Measurements from ENCODE around the gene CUL4B. TPM values are rescaled to one million over a fixed set of nuclear protein-coding genes. Genes with fewer than 3 reads are reported as not detected.
"Not testable (repeated sequence)": the region's sequence is repeated elsewhere in the genome, so short reads cannot be mapped to it uniquely, and the experiment has no call there.

CUL4B gene
- 8.9 TPM for polyA plus RNA-seq (2012; ENCODE audit: insufficient read depth, insufficient read length, low read depth)

GRCh38 chrX:120560842-120561633 is at the start of gene CUL4B:
Gene CUL4B (minus strand): TSS chrX:120560962. CDS start chrX:120560638, 324 bp downstream.
- no peaks in the 10 kb centered on the region for H3K36me3 ChIP-seq
- H3K4me3 ChIP-seq (ENCODE audit: low read depth, low read length) = peak within 1 kb of the TSS; percentile 84
- no peaks in the 10 kb centered on the region for H3K4me1 ChIP-seq
- no peak for TF ChIP-seq CTCF (IDR thresholded peaks at IDR 0.05; ENCODE audit: low read depth, low read length)
- DNase-seq = peak; percentile 90
- no peaks in the 10 kb centered on the region for H3K9me3 ChIP-seq
- H3K27me3 ChIP-seq = no peaks in the 10 kb centered on the region

GRCh38 chrX:120604361-120604782 is 43.6 kb upstream of the CUL4B start:
- Histone ChIP-seq H3K4me1 (no peaks in the 10 kb centered on the region), H3K4me3 (ENCODE audit: low read depth, low read length) (peak overlapping the region; percentile 76)
- peak; percentile 19 for DNase-seq

GRCh38 chrX:120603707-120604360 is 43.1 kb upstream of the CUL4B start, which contains the start of gene MCTS1:
Gene MCTS1 (plus strand): TSS chrX:120604101. CDS start chrX:120604237, 136 bp downstream.
- DNase-seq = peak; percentile 84
- H3K9me3 ChIP-seq = no peaks in the 10 kb centered on the region
- H3K27me3 ChIP-seq = no peaks in the 10 kb centered on the region
- peak within 1 kb of the TSS; percentile 76 for H3K4me3 ChIP-seq (ENCODE audit: low read depth, low read length)
- no peaks in the 10 kb centered on the region for H3K36me3 ChIP-seq
- H3K4me1 ChIP-seq = no peaks in the 10 kb centered on the region
- no peak for TF ChIP-seq CTCF (IDR thresholded peaks at IDR 0.05; ENCODE audit: low read depth, low read length)

More at GRCh38 chrX:120604361-120604782, 43.6 kb upstream of the CUL4B start:
- no peaks in the 10 kb centered on the region for H3K36me3 ChIP-seq
- no peaks in the 10 kb centered on the region for H3K27me3 ChIP-seq
- no peak for TF ChIP-seq CTCF (IDR thresholded peaks at IDR 0.05; ENCODE audit: low read depth, low read length)
- no peaks in the 10 kb centered on the region for H3K9me3 ChIP-seq

GRCh38 chrX:120585702-120586101 is 24.9 kb upstream of the CUL4B start:
- no peak overlapping the region for H3K4me3 ChIP-seq (ENCODE audit: low read depth, low read length)
- no peak for TF ChIP-seq CTCF (IDR thresholded peaks at IDR 0.05; ENCODE audit: low read depth, low read length)
- no peak for DNase-seq

GRCh38 chrX:120575379-120576114 is 14.8 kb upstream of the CUL4B start:
- TF ChIP-seq CTCF (IDR thresholded peaks at IDR 0.05; ENCODE audit: low read depth, low read length) = no peak
- DNase-seq = no peak
- Histone ChIP-seq H3K27me3 (no peaks in the 10 kb centered on the region), H3K4me3 (ENCODE audit: low read depth, low read length) (no peak overlapping the region), H3K9me3 (no peaks in the 10 kb centered on the region), H3K36me3 (no peaks in the 10 kb centered on the region), H3K4me1 (no peaks in the 10 kb centered on the region)

More at GRCh38 chrX:120585702-120586101, 24.9 kb upstream of the CUL4B start:
- H3K4me1 ChIP-seq = no peaks in the 10 kb centered on the region
- no peaks in the 10 kb centered on the region for H3K27me3 ChIP-seq
- no peaks in the 10 kb centered on the region for H3K36me3 ChIP-seq
- H3K9me3 ChIP-seq = no peaks in the 10 kb centered on the region

- not testable (repeated sequence) for H3K4me1 ChIP-seq; DNase-seq; H3K9me3 ChIP-seq; H3K36me3 ChIP-seq; H3K27me3 ChIP-seq; H3K4me3 ChIP-seq (ENCODE audit: low read depth, low read length)
These were observed 13.0 kb upstream of the CUL4B start for GRCh38 chrX:120573806-120574205.
